ENCODE measurements around the gene CYP2S1.

DNA sequence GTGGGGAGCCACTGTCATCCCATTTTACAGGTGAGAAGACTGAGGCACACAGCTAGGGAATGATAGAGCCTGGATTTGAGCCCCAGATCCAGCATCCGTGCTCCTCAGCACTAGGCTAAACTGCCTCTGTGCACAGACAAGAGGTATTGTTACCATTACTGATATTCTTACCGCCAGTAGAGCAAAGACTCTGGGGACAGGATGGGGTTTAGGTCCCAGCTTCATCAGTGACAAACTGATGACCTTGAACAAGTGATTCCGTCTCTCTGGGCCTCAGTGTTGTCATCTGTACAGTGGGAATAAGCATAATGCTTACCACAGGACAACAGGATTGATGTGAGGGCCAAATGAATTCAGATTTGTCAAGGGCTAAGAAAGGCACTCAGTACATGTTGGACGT lies 42.5 kb downstream of the CYP2S1 start:
- TF ChIP-seq, protein P1, sequence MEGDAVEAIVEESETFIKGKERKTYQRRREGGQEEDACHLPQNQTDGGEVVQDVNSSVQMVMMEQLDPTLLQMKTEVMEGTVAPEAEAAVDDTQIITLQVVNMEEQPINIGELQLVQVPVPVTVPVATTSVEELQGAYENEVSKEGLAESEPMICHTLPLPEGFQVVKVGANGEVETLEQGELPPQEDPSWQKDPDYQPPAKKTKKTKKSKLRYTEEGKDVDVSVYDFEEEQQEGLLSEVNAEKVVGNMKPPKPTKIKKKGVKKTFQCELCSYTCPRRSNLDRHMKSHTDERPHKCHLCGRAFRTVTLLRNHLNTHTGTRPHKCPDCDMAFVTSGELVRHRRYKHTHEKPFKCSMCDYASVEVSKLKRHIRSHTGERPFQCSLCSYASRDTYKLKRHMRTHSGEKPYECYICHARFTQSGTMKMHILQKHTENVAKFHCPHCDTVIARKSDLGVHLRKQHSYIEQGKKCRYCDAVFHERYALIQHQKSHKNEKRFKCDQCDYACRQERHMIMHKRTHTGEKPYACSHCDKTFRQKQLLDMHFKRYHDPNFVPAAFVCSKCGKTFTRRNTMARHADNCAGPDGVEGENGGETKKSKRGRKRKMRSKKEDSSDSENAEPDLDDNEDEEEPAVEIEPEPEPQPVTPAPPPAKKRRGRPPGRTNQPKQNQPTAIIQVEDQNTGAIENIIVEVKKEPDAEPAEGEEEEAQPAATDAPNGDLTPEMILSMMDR (IDR thresholded peaks at IDR 0.05; ENCODE audit: poor library complexity, severe bottlenecking): no peak
- TF ChIP-seq SMC3 (conservative IDR thresholded peaks at IDR 0.05; ENCODE audit: poor library complexity) (no peak), MXI1 (conservative IDR thresholded peaks at IDR 0.05; ENCODE audit: poor library complexity, severe bottlenecking) (no peak), EP300 (conservative IDR thresholded peaks at IDR 0.05; ENCODE audit: poor library complexity, severe bottlenecking) (no peak), EZH2 (IDR thresholded peaks at IDR 0.05; ENCODE audit: borderline replicate concordance, insufficient read depth, low read length, poor library complexity, severe bottlenecking) (no peak), POLR2AphosphoS5 (IDR thresholded peaks at IDR 0.05) (no peak), RAD21 (conservative IDR thresholded peaks at IDR 0.05) (no peak)
- TF ChIP-seq, protein P2, sequence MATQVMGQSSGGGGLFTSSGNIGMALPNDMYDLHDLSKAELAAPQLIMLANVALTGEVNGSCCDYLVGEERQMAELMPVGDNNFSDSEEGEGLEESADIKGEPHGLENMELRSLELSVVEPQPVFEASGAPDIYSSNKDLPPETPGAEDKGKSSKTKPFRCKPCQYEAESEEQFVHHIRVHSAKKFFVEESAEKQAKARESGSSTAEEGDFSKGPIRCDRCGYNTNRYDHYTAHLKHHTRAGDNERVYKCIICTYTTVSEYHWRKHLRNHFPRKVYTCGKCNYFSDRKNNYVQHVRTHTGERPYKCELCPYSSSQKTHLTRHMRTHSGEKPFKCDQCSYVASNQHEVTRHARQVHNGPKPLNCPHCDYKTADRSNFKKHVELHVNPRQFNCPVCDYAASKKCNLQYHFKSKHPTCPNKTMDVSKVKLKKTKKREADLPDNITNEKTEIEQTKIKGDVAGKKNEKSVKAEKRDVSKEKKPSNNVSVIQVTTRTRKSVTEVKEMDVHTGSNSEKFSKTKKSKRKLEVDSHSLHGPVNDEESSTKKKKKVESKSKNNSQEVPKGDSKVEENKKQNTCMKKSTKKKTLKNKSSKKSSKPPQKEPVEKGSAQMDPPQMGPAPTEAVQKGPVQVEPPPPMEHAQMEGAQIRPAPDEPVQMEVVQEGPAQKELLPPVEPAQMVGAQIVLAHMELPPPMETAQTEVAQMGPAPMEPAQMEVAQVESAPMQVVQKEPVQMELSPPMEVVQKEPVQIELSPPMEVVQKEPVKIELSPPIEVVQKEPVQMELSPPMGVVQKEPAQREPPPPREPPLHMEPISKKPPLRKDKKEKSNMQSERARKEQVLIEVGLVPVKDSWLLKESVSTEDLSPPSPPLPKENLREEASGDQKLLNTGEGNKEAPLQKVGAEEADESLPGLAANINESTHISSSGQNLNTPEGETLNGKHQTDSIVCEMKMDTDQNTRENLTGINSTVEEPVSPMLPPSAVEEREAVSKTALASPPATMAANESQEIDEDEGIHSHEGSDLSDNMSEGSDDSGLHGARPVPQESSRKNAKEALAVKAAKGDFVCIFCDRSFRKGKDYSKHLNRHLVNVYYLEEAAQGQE (IDR thresholded peaks at IDR 0.05; ENCODE audit: borderline replicate concordance): no peak

Measured in neural cell (in vitro differentiated cells).